ENCODE results near the gene AGBL5.
A peak's percentile ranks its signal among the peaks of the same experiment; 100 is the strongest.
"Not testable (repeated sequence)": the region's sequence is repeated elsewhere in the genome, so short reads cannot be mapped to it uniquely, and the experiment has no call there.

The AGBL5 gene

DNA sequence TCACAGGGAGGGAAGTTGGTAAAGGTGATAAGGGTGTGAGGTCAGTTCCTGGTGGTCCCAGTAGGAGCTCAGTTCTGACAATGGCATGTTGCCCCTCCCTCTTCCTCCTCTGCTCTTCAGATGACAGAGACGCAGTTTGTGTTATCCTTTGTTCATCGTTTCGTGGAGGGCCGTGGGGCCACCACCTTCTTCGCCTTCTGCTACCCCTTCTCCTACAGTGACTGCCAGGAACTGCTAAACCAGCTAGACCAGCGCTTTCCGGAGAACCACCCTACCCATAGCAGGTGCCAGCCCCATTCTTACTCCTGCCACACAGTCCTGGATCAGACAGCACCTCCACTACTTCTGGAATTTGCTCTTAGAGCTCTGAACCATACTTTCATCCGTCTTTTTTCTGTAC is 2.3 kb downstream of the AGBL5 start:
- no peak for DNase-seq (ENCODE audit: low read depth)

DNA sequence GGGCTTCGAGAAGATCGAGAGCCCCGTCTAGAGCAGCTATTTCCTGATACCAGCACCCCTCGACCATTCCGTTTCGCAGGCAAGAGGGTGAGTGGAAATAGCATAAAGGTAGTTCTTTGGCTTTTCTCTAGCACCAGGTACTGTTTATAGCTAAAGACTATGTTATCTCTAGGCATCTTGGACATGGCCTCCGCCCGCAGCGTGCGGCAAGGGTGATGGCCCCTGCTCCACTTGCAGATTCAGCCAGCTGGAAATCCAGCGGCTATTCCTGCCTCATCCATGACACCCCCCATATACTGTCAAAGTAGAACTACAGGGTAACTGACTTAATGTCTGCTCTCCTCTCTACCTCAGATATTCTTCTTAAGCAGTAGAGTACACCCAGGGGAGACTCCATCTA is 3.3 kb downstream of the AGBL5 start:
- no peak for DNase-seq (ENCODE audit: low read depth)

DNA sequence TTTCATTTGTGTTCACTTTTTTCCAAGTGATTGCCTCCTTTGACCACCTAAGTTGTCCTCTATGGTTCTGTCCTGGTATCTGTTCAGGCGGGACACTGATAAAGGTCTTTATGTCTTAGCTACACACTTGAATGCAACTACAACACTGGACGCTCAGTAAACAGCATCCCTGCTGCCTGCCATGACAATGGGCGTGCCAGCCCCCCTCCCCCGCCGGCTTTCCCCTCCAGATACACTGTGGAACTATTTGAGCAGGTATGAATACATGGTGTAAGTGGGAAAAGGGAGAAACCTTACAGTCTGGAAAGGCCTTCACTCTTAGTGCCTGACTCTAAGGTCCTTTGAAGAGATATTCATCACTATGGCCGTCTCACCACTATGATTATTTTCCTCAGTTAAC is 5.7 kb downstream of the AGBL5 start:
- DNase-seq (ENCODE audit: low read depth) = no peak

DNA sequence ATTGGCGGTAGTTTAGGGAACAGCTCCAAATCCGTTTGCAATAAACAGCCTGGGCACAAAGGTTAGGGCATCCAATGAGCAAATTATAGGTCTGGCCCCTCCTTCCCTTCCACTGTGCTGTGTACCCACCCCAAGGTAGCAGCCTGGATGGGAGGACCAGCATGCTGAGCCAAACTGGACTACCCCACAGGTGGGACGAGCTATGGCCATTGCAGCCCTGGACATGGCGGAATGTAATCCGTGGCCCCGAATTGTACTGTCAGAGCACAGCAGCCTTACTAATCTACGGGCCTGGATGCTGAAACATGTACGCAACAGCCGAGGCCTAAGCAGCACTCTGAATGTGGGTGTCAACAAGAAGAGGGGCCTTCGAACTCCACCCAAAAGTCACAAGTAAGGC is 6.7 kb downstream of the AGBL5 start:
- no peak for DNase-seq (ENCODE audit: low read depth)

DNA sequence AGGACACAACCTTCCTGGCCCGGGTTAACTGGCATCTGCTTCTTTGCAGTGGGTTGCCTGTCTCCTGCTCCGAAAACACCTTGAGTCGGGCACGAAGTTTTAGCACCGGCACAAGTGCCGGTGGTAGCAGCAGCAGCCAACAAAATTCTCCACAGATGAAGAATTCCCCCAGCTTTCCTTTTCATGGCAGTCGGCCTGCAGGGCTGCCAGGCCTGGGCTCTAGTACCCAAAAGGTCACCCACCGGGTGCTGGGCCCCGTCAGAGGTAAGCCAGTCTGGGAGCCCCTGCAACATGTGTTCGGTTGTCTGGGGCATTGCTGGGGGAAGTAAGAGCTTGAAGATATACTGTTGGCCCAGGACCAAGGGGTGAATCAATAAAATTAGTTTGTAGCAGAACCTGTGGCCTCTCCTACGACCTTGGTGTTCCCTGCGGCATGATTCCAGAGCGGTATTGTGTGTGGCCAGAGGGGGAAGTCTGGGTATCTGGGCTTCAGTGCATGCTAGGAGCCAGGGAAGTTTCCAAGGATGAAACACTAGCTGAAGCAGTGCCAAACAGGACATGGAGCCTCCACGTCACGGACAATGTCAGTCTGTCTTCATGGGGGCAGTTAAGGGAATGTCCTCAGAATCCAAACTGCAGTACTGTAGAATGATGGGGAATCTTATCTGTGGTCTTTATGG is 7.8 kb downstream of the AGBL5 start:
- DNase-seq (ENCODE audit: low read depth) = no peak

DNA sequence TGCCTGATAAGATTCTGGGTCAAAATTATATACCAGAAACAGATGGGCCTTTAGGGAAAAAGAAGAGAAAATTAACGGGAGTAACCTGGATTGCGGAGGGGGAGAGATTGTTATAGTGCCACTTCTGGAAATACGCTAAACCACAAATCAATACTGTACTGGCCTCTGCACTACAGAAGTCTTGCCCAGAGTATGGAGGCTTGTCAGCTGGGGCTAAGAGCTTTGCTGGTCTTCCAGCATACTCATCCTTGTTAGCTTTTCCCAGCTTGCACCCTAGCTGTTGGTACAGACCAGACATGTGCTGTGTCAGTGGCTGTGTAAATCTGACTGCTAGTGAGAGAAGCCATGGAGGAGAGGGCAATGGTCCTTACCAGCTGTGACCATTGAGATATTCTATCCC is 8.9 kb downstream of the AGBL5 start:
- no peak for DNase-seq (ENCODE audit: low read depth)

DNA sequence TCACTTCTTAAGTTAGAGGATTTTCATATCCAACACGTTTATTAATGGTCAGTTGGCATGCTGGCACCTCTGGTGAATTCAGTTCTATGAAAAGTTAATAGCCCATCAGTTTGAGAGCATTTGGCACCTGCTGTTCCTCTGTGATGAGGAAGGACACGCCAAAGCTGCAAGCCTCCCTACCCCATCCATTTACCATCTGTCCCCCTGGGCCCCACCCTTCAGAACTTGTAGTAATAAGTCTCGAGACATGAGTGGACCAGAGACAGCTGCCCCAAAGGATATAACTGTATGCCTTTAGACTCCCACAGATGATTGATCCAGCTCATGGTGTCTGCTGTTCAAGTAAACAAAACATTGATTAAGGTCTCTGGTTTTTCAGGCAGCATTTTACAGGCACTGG is 13.7 kb downstream of the AGBL5 start:
- no peak for DNase-seq (ENCODE audit: low read depth)

DNA sequence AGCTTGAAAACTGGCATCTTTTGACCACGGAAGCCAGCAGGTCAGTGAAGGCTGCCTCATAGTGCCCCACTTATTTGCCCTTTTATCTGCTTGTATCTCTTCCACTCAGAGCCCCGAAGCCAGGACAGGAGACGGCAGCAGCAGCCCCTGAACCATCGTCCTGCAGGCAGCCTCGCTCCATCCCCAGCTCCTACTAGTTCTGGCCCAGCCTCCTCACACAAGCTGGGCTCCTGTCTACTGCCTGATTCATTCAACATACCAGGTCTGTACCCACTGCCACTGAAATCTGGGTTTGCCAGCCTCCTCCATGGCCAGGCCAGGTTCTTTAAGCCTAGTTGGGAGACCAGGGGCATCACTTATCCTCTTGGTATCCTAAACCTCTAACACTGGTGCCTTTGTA is 15.9 kb downstream of the AGBL5 start:
- no peak for DNase-seq (ENCODE audit: low read depth)

DNA sequence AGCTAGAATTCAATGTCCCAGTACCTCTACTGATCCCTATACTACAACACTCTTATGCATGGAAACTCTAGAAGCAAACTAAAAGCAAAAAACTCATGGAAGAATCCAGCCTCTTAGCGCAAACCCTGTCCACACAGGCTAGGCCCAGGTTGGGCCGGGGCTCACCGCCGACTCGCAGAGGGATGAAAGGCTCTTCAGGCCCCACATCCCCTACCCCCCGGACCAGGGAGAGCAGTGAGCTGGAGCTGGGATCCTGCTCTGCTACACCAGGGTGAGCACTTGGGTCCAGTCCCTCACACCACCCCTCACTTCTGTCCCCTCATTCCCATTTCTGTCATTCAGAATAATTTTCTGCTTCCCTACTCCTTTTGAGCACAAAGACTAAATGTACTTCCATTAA is 18.0 kb downstream of the AGBL5 start:
- no peak for DNase-seq (ENCODE audit: low read depth)

DNA sequence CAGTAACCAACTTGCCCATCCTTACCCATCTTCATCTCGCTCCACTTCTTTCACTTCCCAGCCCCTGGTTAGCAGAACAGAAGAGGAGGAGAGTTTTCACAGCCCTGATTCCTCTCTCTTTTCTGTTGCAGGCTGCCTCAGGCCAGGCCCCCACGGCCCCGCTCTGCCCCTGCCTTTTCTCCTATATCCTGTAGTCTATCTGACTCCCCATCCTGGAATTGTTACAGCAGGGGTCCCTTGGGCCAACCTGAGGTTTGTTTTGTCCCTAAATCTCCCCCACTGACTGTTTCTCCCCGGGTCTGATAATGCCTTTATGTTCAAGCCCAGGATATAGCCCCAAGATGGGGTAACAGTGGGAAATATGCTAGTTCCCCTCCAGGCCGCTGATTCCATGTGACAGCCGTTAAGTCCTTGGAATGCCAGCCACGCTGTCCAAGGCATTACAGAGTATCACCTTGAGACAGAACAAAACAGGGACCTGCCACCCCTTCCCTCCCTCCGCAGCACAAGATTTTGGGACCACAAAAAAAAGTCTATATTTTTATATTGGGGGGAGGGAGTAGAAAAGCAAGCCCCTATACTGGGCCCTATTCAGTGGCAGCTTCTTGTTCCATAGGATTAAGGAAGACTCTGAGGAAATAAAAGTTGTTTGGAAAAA is 18.6 kb downstream of the AGBL5 start:
- no peak for DNase-seq (ENCODE audit: low read depth)

DNA sequence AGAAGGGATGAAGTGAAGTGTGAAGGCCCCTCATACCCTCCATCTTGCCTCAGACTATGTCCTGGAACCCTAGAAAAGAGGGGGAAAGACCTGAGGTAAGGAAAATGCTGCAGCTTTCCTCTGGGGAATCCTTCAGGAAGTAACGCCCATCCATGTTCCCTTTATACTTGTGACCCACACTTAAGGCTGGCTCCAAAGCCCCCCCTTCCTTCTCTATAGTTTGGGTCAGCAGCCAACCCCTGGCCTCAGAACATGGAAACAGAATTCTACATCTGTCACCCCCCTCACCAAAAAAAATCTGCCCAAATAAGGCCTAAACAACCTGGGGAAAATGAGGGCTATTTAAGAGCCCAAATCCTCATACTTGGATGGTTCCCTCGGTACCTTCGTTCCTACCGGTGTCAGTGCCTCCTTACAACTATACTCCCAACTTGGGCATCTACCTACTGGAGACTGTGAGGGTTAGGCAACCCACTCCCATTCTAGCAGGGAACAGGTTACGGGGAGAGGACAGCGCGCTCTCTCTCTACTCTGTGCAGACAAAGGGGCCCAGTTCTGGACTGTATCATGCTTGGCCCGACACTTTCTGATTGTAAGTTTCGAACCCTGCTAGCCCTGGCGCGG is 19.3 kb downstream of the AGBL5 start:
- DNase-seq (ENCODE audit: low read depth) = no peak

DNA sequence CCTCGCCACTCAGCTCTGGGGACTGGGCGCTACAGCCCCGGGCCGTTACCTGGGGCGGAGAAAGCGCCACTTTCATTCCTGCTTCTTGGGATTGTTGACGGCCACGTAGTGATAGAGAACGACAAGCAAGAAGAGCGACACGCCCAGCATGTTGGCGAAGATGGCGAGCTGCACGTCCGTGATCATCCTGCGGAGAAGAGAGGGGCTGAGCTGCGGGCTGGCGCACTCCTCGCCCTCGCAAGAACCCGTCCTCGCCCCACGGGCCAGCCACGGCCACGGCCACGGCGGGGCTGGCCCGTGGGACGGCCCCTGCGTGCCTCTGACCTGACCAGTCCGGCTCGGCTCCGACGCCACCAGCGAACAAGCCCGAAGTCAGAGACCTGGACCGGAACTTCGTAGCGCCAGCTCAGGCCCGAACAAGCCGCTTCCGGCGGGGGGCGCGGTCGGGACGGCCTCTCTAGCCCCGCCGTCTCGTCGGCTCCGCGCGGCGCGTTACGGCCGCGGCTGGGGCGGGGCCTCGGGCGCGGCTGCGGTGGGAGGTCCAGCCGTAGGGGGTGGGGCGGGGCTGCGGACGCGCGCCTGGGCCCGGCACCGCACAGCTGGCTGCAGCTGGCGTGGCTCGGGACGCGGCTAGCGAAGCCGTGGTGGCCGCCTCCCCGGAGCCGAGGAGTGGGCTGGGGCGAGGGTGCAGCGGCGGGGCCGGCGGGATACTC is 20.0 kb downstream of the AGBL5 start, which contains the start of gene OST4:
Gene OST4 (minus strand): TSS at position 378 of the 713 bp plus-strand sequence.
- peak; percentile 87 for DNase-seq (ENCODE audit: low read depth)

DNA sequence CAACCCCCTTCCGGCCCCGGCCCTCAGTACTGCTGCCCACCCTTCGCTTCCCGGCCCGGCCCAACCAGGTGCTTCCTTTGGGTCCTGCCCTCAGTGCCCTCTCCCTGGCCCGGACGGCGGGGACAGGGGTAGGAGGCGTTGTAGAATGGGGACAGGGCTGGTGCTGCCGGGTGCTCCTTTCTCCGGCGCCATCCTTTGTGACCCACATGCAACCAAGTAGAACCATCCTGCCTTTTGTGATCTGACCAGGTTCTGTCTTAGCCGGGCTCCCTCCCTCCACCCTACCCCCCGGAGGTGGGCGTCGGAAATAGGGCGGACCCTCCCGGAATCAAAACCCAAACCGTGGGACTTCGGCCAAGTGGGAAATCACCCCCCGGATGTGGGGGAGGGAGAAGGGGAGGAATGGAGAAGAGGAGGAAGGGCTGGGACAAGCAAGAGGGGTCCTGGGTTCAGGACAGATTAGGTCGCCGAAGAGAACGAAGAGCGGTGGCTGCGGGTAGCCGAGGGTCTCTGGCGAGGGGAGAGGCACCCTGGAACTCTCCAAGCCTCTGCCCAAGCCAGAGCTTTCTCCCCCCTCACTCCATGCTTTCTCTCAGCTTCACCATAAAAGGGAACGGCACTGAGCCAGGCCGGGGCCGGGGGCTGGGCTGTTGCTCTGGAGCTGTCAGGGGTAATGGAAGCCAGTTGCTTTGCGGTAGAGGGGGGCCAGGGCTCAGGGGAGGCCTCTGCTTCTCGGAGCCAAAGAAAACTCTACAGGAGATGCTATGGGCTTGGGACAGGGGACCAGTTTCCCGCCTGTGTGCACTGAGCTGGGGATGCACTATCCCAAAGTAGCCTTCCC is 20.7 kb downstream of the AGBL5 start:
- DNase-seq (ENCODE audit: low read depth) = peak; percentile 23

DNA sequence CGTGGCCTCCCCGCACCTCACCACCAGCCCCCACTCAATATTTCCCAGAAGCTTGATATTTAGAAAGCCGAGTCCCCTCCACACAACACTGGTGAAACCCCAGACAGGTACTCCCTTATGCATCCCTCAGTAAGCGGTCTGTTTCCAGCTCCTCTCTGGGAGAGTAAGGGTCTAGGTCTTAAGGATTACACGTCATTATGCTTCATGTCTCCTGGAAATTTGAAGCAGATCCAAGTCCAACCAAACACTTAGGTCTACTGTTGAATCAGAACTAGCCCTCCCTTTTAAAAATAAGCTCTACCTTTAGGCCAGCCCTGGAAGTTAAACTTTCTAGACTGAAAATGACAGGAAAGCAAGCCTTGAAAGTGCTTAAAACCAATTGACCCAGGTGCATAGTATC is 21.5 kb downstream of the AGBL5 start:
- no peak for DNase-seq (ENCODE audit: low read depth)

DNA sequence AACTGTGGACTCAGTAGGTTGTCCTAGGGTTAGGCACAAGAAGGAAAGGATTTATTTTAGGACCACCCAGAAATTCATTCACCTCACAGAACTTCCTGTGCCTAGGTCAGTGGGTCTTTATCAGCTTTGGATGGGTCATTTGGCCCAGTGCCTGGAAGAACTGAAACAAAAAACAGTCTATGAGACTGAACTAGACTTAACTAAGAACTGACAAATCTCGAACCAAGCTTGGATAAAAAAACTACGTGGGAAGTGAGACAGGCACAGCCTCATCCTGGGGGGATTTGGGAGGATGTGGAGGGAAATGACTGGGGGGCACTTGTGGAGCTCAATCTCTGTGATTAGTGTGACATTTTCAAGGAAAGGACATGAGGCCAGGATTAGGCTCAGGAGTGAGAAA is 22.3 kb downstream of the AGBL5 start:
- no peak for DNase-seq (ENCODE audit: low read depth)

DNA sequence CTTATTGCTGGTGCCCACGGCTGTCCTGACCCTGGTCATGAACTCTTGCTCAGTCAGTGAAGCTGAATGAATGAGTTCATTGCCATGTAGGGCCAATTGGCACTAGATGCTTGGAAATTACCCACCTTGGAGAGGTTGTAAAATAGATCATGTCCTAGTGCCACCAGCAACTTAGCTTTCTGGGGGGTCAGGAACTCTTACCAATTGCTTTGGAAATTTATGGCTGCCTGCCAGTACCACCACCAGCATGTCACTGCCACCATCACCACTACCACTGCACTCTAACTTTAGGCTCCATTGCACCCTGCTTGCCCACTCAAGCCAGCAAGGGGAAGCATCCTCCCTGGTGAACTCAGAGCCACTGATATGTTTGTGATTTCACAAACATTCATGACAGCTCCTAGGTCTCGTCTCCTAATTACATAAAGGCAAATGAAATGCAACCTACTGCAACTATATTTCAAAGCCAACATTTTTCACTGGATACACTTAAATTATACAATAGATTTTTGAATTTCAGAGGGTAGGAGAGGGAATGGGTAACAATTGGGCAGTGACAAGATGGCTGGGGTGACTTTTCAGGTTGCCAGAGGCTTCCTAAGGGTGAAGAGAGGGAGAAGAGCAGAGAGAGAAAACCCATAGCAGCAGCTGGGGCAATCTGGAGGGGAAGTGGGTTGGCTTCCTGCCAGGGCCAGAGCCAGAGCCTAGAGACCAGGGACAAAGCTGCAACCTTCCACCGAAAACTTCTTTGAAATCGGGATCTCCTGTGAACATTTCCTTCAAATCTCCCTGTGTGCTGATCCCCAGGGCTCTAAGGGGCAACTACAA is 23.5 kb downstream of the AGBL5 start:
- peak; percentile 21 for DNase-seq (ENCODE audit: low read depth)

DNA sequence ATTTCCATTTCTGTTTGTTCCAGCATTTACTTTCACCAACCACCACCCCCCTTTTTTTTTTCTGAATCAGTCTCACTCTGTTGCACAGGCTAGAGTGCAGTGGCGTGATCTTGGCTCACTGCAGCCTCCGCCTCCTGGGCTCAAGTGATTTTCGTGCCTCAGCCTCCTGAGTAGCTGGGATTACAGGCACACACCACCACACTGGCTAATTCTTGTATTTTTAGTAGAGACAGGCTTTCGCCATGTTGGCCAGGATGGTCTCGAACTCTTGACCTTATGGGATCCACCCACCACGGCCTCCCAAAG is 24.1 kb downstream of the AGBL5 start:
- DNase-seq (ENCODE audit: low read depth) = not testable (repeated sequence)

DNA sequence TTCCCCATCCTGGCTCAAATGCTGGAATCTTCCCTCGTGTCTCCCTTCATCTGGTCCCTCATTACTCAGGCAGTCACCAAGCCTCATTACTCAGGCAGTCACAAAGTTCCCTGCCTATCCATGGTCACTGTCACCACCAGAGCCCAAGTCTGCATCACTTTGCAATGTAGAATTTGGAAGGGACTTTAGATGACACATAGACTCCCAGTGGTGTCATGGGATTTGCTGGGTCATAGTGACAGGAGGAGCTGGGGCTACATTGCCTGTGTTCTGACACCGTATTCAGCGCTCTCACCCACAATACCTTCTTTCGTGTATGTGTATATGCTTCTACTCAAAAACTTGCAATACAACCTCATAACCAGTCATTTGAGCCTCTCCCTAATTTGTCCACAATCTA is 24.9 kb downstream of the AGBL5 start:
- DNase-seq (ENCODE audit: low read depth) = no peak

DNA sequence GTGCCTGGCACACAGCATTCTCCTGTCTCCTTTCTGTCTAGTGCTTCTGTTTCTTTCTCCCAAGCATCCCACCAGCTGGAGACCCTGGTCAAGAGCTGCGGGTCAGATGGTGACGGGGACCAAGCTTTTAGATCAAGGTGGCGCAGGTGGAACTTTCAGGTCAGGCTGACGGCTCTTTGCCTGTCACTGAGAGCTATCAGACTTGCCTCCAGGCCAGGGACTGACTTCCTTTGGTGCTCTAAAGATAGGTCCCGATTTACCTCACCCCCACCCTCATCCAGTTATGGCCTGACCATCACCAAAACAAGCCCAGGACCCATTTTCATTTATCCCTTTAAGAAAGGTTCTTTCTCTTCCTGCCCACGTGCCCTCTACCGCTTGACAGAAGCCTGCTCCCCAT is 25.8 kb downstream of the AGBL5 start:
- no peak for DNase-seq (ENCODE audit: low read depth)

DNA sequence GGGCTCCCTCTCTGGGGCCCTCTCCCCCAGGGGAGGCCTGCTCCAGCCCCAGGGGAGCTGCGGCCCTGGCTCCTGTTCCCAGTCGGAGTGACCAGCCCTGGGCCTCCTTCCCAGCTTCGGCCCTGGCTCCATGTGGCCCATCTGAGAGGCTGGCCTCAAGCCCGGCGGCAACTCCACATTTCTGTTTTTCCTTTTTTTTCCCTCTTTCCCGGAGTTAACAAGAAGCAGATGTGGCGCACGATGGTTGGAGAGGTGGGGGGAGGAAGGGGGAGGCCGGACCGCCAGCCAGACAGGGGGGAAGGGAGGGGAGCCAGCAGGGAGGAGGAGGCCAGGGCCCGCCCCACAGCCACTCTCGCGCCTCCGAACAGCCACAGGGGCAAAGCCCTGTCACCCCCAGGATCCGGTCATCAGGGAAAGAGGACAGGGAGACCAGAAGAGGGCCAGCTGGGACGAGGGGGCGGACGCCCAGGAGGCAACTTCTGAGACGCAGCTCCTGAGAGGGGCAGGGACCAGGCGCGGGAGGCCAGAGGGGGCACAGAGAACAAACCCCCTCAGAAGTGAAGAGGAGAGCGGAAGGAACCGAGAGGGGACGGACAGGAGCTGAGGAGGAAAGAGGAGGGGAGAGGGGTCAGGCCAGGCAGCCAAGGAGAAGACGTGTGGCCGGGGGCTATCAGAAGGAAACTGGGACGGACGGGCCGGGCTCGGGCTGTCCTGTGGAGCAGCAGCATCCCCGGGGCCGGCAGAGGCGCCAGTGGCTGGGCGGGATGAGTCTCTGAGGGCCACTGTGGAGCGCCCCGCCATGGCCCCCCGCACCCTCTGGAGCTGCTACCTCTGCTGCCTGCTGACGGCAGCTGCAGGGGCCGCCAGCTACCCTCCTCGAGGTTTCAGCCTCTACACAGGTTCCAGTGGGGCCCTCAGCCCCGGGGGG is 27.1 kb downstream of the AGBL5 start, which contains the start of gene EMILIN1:
Gene EMILIN1 (plus strand): TSS at position 349 of the 928 bp plus-strand sequence. CDS start 451 bp downstream, at position 800.
- DNase-seq (ENCODE audit: low read depth) = no peak
